Measurements from ENCODE around the gene AVP. TPM values are rescaled to one million over a fixed set of nuclear protein-coding genes. Genes with fewer than 3 reads are reported as not detected.

Gene AVP
- total RNA-seq (2022) (not detected in 2 replicates), Bru-seq, nascent RNA (not detected), BruChase-seq, experiment 1, labeled RNA remaining after a 6-hour chase (not detected), BruChase-seq, experiment 2, labeled RNA remaining after a 2-hour chase (not detected)
- long read RNA-seq = 0 reads

DNA sequence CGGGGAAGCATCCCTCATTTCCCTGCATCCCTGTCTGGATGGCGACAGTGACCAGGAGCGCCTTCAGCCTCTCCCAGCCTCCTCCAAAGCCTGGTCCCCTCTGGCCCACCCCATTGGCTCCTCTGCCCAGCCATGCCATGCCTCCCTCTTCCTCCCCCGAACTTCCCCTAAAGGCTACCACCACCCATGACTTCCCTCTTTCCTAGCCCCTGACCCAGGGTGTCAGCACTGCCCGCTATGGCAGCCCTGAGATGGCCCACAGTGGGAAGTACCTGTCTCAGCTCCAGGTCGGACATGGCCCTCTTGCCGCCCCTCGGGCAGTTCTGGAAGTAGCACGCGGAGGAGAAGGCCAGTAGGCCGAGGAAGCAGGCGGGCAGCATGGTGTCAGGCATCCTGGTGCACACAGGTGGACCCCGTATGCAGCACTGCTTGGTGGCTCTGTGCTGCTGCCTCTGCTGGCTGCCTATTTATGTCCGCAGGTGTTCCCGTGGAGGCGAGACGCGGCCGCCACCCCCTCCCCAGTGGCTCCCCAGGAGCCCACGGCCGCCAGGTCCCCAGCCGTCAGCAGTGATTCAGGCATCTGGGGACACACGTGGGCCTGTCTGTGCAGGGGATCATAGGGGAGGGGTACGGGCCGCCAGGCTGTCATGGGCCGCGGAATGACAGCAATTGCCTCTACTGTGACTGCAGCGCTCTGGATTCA is at the start of gene AVP:
Gene AVP, minus strand, starts transcription at position 442 of the 703 bp plus-strand sequence. Its CDS starts 50 bp downstream, at position 392.
- intact Hi-C loops (cut with micrococcal nuclease; ENCODE audit: unreplicated experiment) = no loop called here
- BruUV-seq (replicated peaks) = no TSS peak
- Mint-ChIP-seq H3K27ac (ENCODE audit: unreplicated experiment) (no peak within 1 kb of the TSS), H3K4me1 (ENCODE audit: low read depth, unreplicated experiment) (no peaks in the 10 kb centered on the region), H3K36me3 (ENCODE audit: insufficient read depth, unreplicated experiment) (no peaks in the 10 kb centered on the region), H3K4me3 (ENCODE audit: low read depth, unreplicated experiment) (no peak within 1 kb of the TSS), H3K9me3 (ENCODE audit: low read depth, unreplicated experiment) (no peaks in the 10 kb centered on the region), H3K27me3 (ENCODE audit: unreplicated experiment) (peaks cover 59% of the 10 kb centered on the region)
- CTCF ChIA-PET = no interaction called here
- no peak for TF ChIP-seq CTCF (IDR thresholded peaks at IDR 0.05; ENCODE audit: unreplicated experiment)
- no peak for DNase-seq

DNA sequence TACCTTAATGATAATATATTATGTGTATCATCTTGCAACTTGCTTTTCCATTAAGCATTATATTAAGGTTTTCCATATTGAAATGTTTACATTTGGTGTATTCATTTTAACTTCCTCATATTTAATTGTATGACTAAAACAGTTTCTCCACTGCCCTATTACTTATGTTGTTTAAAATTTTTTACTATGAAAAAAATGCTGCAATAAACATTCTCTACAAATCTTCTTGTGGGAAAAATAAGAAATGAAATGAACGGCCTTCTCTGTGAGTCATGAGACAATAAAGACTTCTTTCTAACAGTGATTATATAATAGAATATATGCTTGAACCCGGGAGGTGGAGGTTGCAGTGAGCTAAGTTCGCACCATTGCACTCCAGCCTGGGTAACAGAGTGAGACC is 49.6 kb upstream of the AVP start:
- intact Hi-C loops (cut with micrococcal nuclease; ENCODE audit: unreplicated experiment) = no loop called here
- CTCF ChIA-PET = no interaction called here
- TF ChIP-seq CTCF (IDR thresholded peaks at IDR 0.05; ENCODE audit: unreplicated experiment) = no peak
- no peak for DNase-seq
- BruUV-seq (replicated peaks) = no TSS peak
- Mint-ChIP-seq H3K4me3 (ENCODE audit: low read depth, unreplicated experiment) (no peak overlapping the region), H3K27me3 (ENCODE audit: unreplicated experiment) (no peaks in the 10 kb centered on the region), H3K9me3 (ENCODE audit: low read depth, unreplicated experiment) (no peaks in the 10 kb centered on the region), H3K4me1 (ENCODE audit: low read depth, unreplicated experiment) (peaks cover 9% of the 10 kb centered on the region), H3K36me3 (ENCODE audit: insufficient read depth, unreplicated experiment) (peaks cover 2% of the 10 kb centered on the region), H3K27ac (ENCODE audit: unreplicated experiment) (no peak overlapping the region)

DNA sequence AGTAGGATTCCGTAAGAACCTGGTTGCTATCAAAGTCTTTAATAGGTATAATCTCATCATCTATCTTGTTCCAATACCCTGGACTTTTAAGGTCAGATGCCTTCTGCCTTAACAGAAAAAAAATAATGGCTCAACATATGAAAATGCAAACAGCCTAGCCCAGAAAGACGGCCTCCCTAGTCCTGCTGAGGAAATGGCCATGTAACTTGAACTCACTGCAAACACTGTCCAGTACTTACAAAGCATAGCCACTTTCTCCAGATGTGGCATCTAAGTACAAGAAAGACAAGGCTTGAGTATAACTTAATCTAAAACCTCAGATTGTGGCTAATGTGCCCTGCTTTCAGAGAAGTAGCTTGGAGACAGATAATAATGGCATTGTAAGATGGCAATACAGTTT is 48.6 kb upstream of the AVP start:
- Mint-ChIP-seq H3K4me3 (ENCODE audit: low read depth, unreplicated experiment) (no peak overlapping the region), H3K27me3 (ENCODE audit: unreplicated experiment) (no peaks in the 10 kb centered on the region), H3K36me3 (ENCODE audit: insufficient read depth, unreplicated experiment) (peaks cover 6% of the 10 kb centered on the region), H3K4me1 (ENCODE audit: low read depth, unreplicated experiment) (peaks cover 9% of the 10 kb centered on the region), H3K9me3 (ENCODE audit: low read depth, unreplicated experiment) (no peaks in the 10 kb centered on the region), H3K27ac (ENCODE audit: unreplicated experiment) (no peak overlapping the region)
- no peak for DNase-seq
- CTCF ChIA-PET = no interaction called here
- TF ChIP-seq CTCF (IDR thresholded peaks at IDR 0.05; ENCODE audit: unreplicated experiment) = no peak
- intact Hi-C loops (cut with micrococcal nuclease; ENCODE audit: unreplicated experiment) = no loop called here
- no TSS peak for BruUV-seq (replicated peaks)

- TF ChIP-seq CTCF (IDR thresholded peaks at IDR 0.05; ENCODE audit: unreplicated experiment) = no peak
- H3K27me3 Mint-ChIP-seq (ENCODE audit: unreplicated experiment) = no peaks in the 10 kb centered on the region
- intact Hi-C loops (cut with micrococcal nuclease; ENCODE audit: unreplicated experiment) = no loop called here
- no peaks in the 10 kb centered on the region for H3K9me3 Mint-ChIP-seq (ENCODE audit: low read depth, unreplicated experiment)
- CTCF ChIA-PET = no interaction called here
- no TSS peak for BruUV-seq (replicated peaks)
- no peak overlapping the region for H3K27ac Mint-ChIP-seq (ENCODE audit: unreplicated experiment)
- H3K4me1 Mint-ChIP-seq (ENCODE audit: low read depth, unreplicated experiment) = peaks cover 4% of the 10 kb centered on the region
- no peak overlapping the region for H3K4me3 Mint-ChIP-seq (ENCODE audit: low read depth, unreplicated experiment)
- no peak for DNase-seq
- peaks cover 6% of the 10 kb centered on the region for H3K36me3 Mint-ChIP-seq (ENCODE audit: insufficient read depth, unreplicated experiment)
Measured at GRCh38 chr20:3130051-3130600, 45.6 kb upstream of the AVP start.
